ENCODE measurements around the gene PHYKPL.
"Not testable (repeated sequence)": the region's sequence is repeated elsewhere in the genome, so short reads cannot be mapped to it uniquely, and the experiment has no call there.

The PHYKPL gene

GRCh38 chr5:178234121-178234749, 1.6 kb upstream of the PHYKPL start:
- peaks cover 80 to 93% (median 88%) of the 10 kb centered on the region in 10 experiments for H3K4me1 ChIP-seq
- H3K9ac ChIP-seq = peak overlapping the region in 3 of 11 experiments; percentile 19 to 43 (median 39); a peak in 3 of 22 replicates
- peaks cover 10 to 29% (median 28%) of the 10 kb centered on the region in 11 experiments; a peak in 20 of 22 replicates for H4K20me1 ChIP-seq
- H3K27ac ChIP-seq = peak overlapping the region in 2 of 11 experiments; percentile 2 to 46; a peak in 7 of 22 replicates
- H3K4me2 ChIP-seq = peak overlapping the region; percentile 44 to 100 (median 95)
- no peaks in the 10 kb centered on the region for H3K9me3 ChIP-seq (replicated peaks in 1 of 11)
- TF ChIP-seq Cebpa-rat (IDR thresholded peaks at IDR 0.05) = no peak
- no peaks in the 10 kb centered on the region for H3K27me3 ChIP-seq
- H3K36me3 ChIP-seq = peaks cover 20 to 25% (median 23%) of the 10 kb centered on the region in 11 experiments
- H3K4me3 ChIP-seq = no peak overlapping the region

GRCh38 chr5:178232920-178233429, 373 bp upstream of the PHYKPL start:
- H3K4me3 ChIP-seq = peak overlapping the region; percentile 86 to 96 (median 90)

GRCh38 chr5:178231539-178232123, 971 bp downstream of the PHYKPL start:
- Histone ChIP-seq H3K9me3 (replicated peaks in 1 of 11) (no peaks in the 10 kb centered on the region), H3K36me3 (peaks cover 46 to 51% (median 49%) of the 10 kb centered on the region in 11 experiments), H3K9ac (peak overlapping the region; percentile 89 to 96 (median 92)), H3K27me3 (no peaks in the 10 kb centered on the region), H3K4me2 (peak overlapping the region; percentile 83 to 100 (median 98)), H3K27ac (peak overlapping the region; percentile 88 to 96 (median 93)), H3K4me3 (peak overlapping the region; percentile 86 to 96 (median 90)), H3K4me1 (peaks cover 54 to 89% (median 62%) of the 10 kb centered on the region in 10 experiments), H4K20me1 (peaks cover 31 to 55% (median 54%) of the 10 kb centered on the region in 11 experiments; a peak in 21 of 22 replicates)
- TF ChIP-seq Cebpa-rat (IDR thresholded peaks at IDR 0.05) = no peak

More at GRCh38 chr5:178232920-178233429, 373 bp upstream of the PHYKPL start:
- H3K9me3 ChIP-seq (replicated peaks in 1 of 11) = no peaks in the 10 kb centered on the region
- H3K9ac ChIP-seq = peak overlapping the region; percentile 89 to 96 (median 92)
- H3K27me3 ChIP-seq = no peaks in the 10 kb centered on the region
- peak overlapping the region; percentile 83 to 100 (median 98) for H3K4me2 ChIP-seq
- no peak for TF ChIP-seq Cebpa-rat (IDR thresholded peaks at IDR 0.05)
- peak overlapping the region; percentile 88 to 96 (median 93) for H3K27ac ChIP-seq
- H4K20me1 ChIP-seq = peaks cover 20 to 42% (median 41%) of the 10 kb centered on the region in 11 experiments; a peak in 21 of 22 replicates
- H3K4me1 ChIP-seq = peaks cover 67 to 93% (median 76%) of the 10 kb centered on the region in 10 experiments
- H3K36me3 ChIP-seq = peaks cover 33 to 37% (median 35%) of the 10 kb centered on the region in 11 experiments

- Histone ChIP-seq H3K27ac (peak overlapping the region in 10 of 11 experiments; percentile 88 to 96 (median 92); a peak in 17 of 22 replicates), H3K4me1 (peaks cover 47 to 83% (median 56%) of the 10 kb centered on the region in 10 experiments), H3K36me3 (peaks cover 52 to 57% (median 55%) of the 10 kb centered on the region in 11 experiments), H3K9ac (peak overlapping the region; percentile 89 to 96 (median 92)), H3K4me2 (peak overlapping the region; percentile 83 to 100 (median 98)), H3K27me3 (no peaks in the 10 kb centered on the region), H4K20me1 (peaks cover 31 to 62% (median 60%) of the 10 kb centered on the region in 11 experiments; a peak in 21 of 22 replicates), H3K4me3 (peak overlapping the region; percentile 86 to 96 (median 90)), H3K9me3 (replicated peaks in 1 of 11) (no peaks in the 10 kb centered on the region)
- TF ChIP-seq Cebpa-rat (IDR thresholded peaks at IDR 0.05) = no peak
Measured at GRCh38 chr5:178230879-178231538, 1.6 kb downstream of the PHYKPL start.

GRCh38 chr5:178229861-178230260, 2.7 kb downstream of the PHYKPL start:
- peak overlapping the region in 8 of 11 experiments; percentile 17 to 96 (median 92); a peak in 6 of 22 replicates for H3K9ac ChIP-seq
- peaks cover 63 to 68% (median 66%) of the 10 kb centered on the region in 11 experiments for H3K36me3 ChIP-seq
- no peaks in the 10 kb centered on the region for H3K27me3 ChIP-seq
- TF ChIP-seq Cebpa-rat (IDR thresholded peaks at IDR 0.05) = no peak
- no peak overlapping the region for H3K27ac ChIP-seq
- peak overlapping the region in 8 of 11 experiments; percentile 83 to 100 (median 98); a peak in 12 of 22 replicates for H3K4me2 ChIP-seq
- peaks cover 36 to 72% (median 44%) of the 10 kb centered on the region in 10 experiments for H3K4me1 ChIP-seq
- H4K20me1 ChIP-seq = peaks cover 35 to 73% (median 72%) of the 10 kb centered on the region in 11 experiments; a peak in 21 of 22 replicates
- H3K4me3 ChIP-seq = no peak overlapping the region
- H3K9me3 ChIP-seq (replicated peaks in 1 of 11) = no peaks in the 10 kb centered on the region

GRCh38 chr5:178229111-178229510, 3.5 kb downstream of the PHYKPL start:
- Histone ChIP-seq H4K20me1 (peaks cover 41 to 81% (median 79%) of the 10 kb centered on the region in 11 experiments; a peak in 21 of 22 replicates), H3K4me2 (peak overlapping the region in 5 of 11 experiments; percentile 95 to 100 (median 98); a peak in 5 of 22 replicates), H3K9ac (peak overlapping the region in 2 of 11 experiments; percentile 89 to 95; a peak in 1 of 22 replicates), H3K36me3 (peaks cover 71 to 76% (median 74%) of the 10 kb centered on the region in 11 experiments), H3K4me1 (peaks cover 28 to 70% (median 37%) of the 10 kb centered on the region in 10 experiments)
- not testable (repeated sequence) for H3K27ac ChIP-seq; H3K9me3 ChIP-seq (replicated peaks in 1 of 11); H3K27me3 ChIP-seq; H3K4me3 ChIP-seq

GRCh38 chr5:178228609-178229008, 4.0 kb downstream of the PHYKPL start:
- TF ChIP-seq Cebpa-rat (IDR thresholded peaks at IDR 0.05) = no peak
- Histone ChIP-seq H4K20me1 (peaks cover 46 to 86% (median 84%) of the 10 kb centered on the region in 11 experiments; a peak in 21 of 22 replicates), H3K4me2 (peak overlapping the region in 3 of 11 experiments; percentile 6 to 30 (median 20); a peak in 4 of 22 replicates), H3K9ac (no peak overlapping the region), H3K4me3 (no peak overlapping the region), H3K27ac (no peak overlapping the region), H3K27me3 (no peaks in the 10 kb centered on the region), H3K4me1 (peaks cover 25 to 70% (median 34%) of the 10 kb centered on the region in 10 experiments), H3K36me3 (peaks cover 76 to 81% (median 79%) of the 10 kb centered on the region in 11 experiments), H3K9me3 (replicated peaks in 1 of 11) (no peaks in the 10 kb centered on the region)

- TF ChIP-seq Cebpa-rat (IDR thresholded peaks at IDR 0.05) = no peak
- Histone ChIP-seq H3K9me3 (replicated peaks in 1 of 11) (no peaks in the 10 kb centered on the region), H3K27me3 (no peaks in the 10 kb centered on the region), H3K4me1 (peaks cover 21 to 70% (median 29%) of the 10 kb centered on the region in 10 experiments), H3K36me3 (peaks cover 82 to 87% (median 86%) of the 10 kb centered on the region in 11 experiments), H4K20me1 (peaks cover 52 to 92% (median 91%) of the 10 kb centered on the region in 11 experiments; a peak in 21 of 22 replicates), H3K27ac (no peak overlapping the region), H3K4me2 (peak overlapping the region in 4 of 11 experiments; percentile 6 to 30 (median 15); a peak in 2 of 22 replicates), H3K9ac (peak overlapping the region in 1 of 11 experiments; percentile 7; a peak in 1 of 22 replicates), H3K4me3 (no peak overlapping the region)
Measured at GRCh38 chr5:178227929-178228328, 4.7 kb downstream of the PHYKPL start.

Data from BLaER1 treated with 17β-estradiol and CSF1 and Interleukin-3, amounts not matched to agents 10 nM and 100 nM (cell line).